Fibroblast of peridontal ligament (primary cell): ENCODE measurements around the gene GYS1.
A peak's percentile ranks its signal among the peaks of the same experiment; 100 is the strongest.
"Not testable (repeated sequence)": the region's sequence is repeated elsewhere in the genome, so short reads cannot be mapped to it uniquely, and the experiment has no call there.

Experiments used
- DNase-seq: peaks from one replicate; pipeline ENCODE4 v3.0.0-alpha.2; 2010; ENCODE audit errors: extremely low read depth

GYS1 gene

GRCh38 chr19:48938256-48938655 is 54.9 kb downstream of the GYS1 start:
- DNase-seq: no peak

GRCh38 chr19:48935864-48936263 is 57.2 kb downstream of the GYS1 start:
- DNase-seq: no peak

- no peak for DNase-seq
These were observed 58.3 kb downstream of the GYS1 start for GRCh38 chr19:48934837-48935236.

GRCh38 chr19:48933382-48933932 is 59.7 kb downstream of the GYS1 start, which contains the start of gene DHDH:
DHDH (plus strand) TSS chr19:48933699; CDS start chr19:48933722, 23 bp downstream.
- peak; percentile 22 for DNase-seq

- DNase-seq: peak; percentile 69
These were observed 64.7 kb downstream of the GYS1 start for GRCh38 chr19:48928164-48929025.

- not testable (repeated sequence) for DNase-seq
These were observed 65.4 kb downstream of the GYS1 start for GRCh38 chr19:48927692-48928091.

- peak; percentile 97 for DNase-seq
These were observed 66.2 kb downstream of the GYS1 start for GRCh38 chr19:48926909-48927308.

- not testable (repeated sequence) for DNase-seq
These were observed 67.2 kb downstream of the GYS1 start for GRCh38 chr19:48925890-48926289.

GRCh38 chr19:48925240-48925843 is 67.8 kb downstream of the GYS1 start:
- DNase-seq: no peak

- DNase-seq: no peak
These were observed 70.3 kb downstream of the GYS1 start for GRCh38 chr19:48922548-48923490.

- no peak for DNase-seq
These were observed 71.2 kb downstream of the GYS1 start for GRCh38 chr19:48921721-48922500.

- DNase-seq: no peak
These were observed 72.2 kb downstream of the GYS1 start for GRCh38 chr19:48920949-48921348.

- DNase-seq: not testable (repeated sequence)
These were observed 73.8 kb downstream of the GYS1 start for GRCh38 chr19:48919271-48919670.

GRCh38 chr19:48918801-48919247 is 74.3 kb downstream of the GYS1 start:
- no peak for DNase-seq
